Measurements from ENCODE around the gene AFF3. TPM values are rescaled to one million over a fixed set of nuclear protein-coding genes. Genes with fewer than 3 reads are reported as not detected.
"Not testable (repeated sequence)": the region's sequence is repeated elsewhere in the genome, so short reads cannot be mapped to it uniquely, and the experiment has no call there.

The AFF3 gene
- total RNA-seq, 1 donor from 2014 or later: 7.3 TPM

DNA sequence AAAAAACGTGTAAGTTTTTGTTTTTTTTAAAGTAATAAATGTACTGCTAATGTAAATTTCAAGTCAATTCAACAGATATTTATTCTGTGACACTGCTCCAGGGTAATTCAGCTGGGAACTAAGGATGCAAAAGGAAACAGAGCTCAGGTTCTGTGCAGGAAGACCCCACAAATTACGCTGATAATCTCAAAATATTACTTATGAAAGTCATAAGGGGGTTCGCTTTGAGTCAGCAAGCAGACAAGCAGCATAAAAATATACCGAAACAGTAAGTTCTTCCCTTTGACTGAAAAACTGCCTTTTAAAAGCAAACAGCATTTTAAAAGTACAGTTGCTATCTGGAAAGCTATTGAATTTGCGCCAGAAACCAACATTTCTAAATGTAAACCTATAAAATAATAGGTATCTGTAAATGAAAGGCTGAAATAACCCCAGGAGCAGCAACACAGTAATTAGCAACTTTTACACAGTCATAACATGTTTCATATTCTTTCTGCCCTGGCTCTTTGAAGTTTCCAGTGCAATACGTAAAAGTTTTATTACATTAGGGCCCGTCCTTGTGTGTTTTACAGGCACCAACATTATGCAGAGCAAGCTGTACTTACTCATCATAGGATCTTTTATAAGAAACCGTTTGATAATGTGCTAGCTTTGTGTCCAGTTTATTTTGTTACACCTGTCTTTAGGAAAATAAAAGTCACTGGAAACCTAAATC is 39.8 kb downstream of the AFF3 start:
- peak overlapping the region; percentile 59 for H3K4me3 Mint-ChIP-seq (ENCODE audit: low read depth)
- not testable (repeated sequence) for H3K9me3 Mint-ChIP-seq (ENCODE audit: low read depth); H3K36me3 Mint-ChIP-seq (ENCODE audit: insufficient read depth); H3K27ac Mint-ChIP-seq; DNase-seq (ENCODE audit: low spot score, unreplicated experiment)
- H3K4me1 Mint-ChIP-seq (ENCODE audit: low read depth): peaks cover 17% of the 10 kb centered on the region
- peaks cover 26% of the 10 kb centered on the region for H3K27me3 Mint-ChIP-seq

DNA sequence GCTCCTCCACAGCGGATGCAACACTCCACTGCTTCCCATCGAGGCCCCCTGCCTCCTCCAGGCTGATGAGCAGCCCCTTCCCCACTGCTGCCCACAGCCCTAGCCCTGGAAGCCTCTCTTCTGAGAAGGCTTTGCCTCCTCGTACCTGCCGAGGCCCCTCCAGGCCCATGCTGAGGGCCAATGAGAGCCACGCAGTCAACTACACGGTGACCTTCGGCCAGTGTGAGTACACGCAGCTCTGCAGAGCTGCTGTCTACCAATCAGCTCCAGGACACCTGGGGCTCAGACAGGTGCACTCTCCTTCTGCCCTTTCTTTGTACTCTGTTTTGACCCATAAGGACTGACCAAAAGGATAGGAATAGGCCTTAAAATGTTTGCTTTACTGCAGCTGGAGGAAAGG is 43.5 kb downstream of the AFF3 start:
- H3K4me1 Mint-ChIP-seq (ENCODE audit: low read depth); H3K36me3 Mint-ChIP-seq (ENCODE audit: insufficient read depth); H3K27ac Mint-ChIP-seq; H3K4me3 Mint-ChIP-seq (ENCODE audit: low read depth); H3K9me3 Mint-ChIP-seq (ENCODE audit: low read depth); DNase-seq (ENCODE audit: low spot score, unreplicated experiment): not testable (repeated sequence)
- H3K27me3 Mint-ChIP-seq: peaks cover 11% of the 10 kb centered on the region

- not testable (repeated sequence) for H3K27me3 Mint-ChIP-seq; H3K4me1 Mint-ChIP-seq (ENCODE audit: low read depth); H3K36me3 Mint-ChIP-seq (ENCODE audit: insufficient read depth); H3K27ac Mint-ChIP-seq; DNase-seq (ENCODE audit: low spot score, unreplicated experiment); H3K4me3 Mint-ChIP-seq (ENCODE audit: low read depth); H3K9me3 Mint-ChIP-seq (ENCODE audit: low read depth)
Measured at GRCh38 chr2:100097611-100098294, 44.6 kb downstream of the AFF3 start.

- not testable (repeated sequence) for H3K4me3 Mint-ChIP-seq (ENCODE audit: low read depth); H3K4me1 Mint-ChIP-seq (ENCODE audit: low read depth); DNase-seq (ENCODE audit: low spot score, unreplicated experiment); H3K9me3 Mint-ChIP-seq (ENCODE audit: low read depth); H3K27ac Mint-ChIP-seq; H3K27me3 Mint-ChIP-seq; H3K36me3 Mint-ChIP-seq (ENCODE audit: insufficient read depth)
Measured at GRCh38 chr2:100095845-100096244, 46.5 kb downstream of the AFF3 start.

GRCh38 chr2:100091807-100092206 is 50.6 kb downstream of the AFF3 start:
- not testable (repeated sequence) for DNase-seq (ENCODE audit: low spot score, unreplicated experiment); H3K4me3 Mint-ChIP-seq (ENCODE audit: low read depth); H3K27me3 Mint-ChIP-seq; H3K36me3 Mint-ChIP-seq (ENCODE audit: insufficient read depth); H3K4me1 Mint-ChIP-seq (ENCODE audit: low read depth); H3K27ac Mint-ChIP-seq; H3K9me3 Mint-ChIP-seq (ENCODE audit: low read depth)

- H3K27me3 Mint-ChIP-seq; H3K36me3 Mint-ChIP-seq (ENCODE audit: insufficient read depth); H3K9me3 Mint-ChIP-seq (ENCODE audit: low read depth); H3K27ac Mint-ChIP-seq; H3K4me3 Mint-ChIP-seq (ENCODE audit: low read depth); DNase-seq (ENCODE audit: low spot score, unreplicated experiment); H3K4me1 Mint-ChIP-seq (ENCODE audit: low read depth): not testable (repeated sequence)
Measured at GRCh38 chr2:100085744-100086143, 56.6 kb downstream of the AFF3 start.

- not testable (repeated sequence) for H3K36me3 Mint-ChIP-seq (ENCODE audit: insufficient read depth); H3K4me1 Mint-ChIP-seq (ENCODE audit: low read depth); DNase-seq (ENCODE audit: low spot score, unreplicated experiment); H3K4me3 Mint-ChIP-seq (ENCODE audit: low read depth); H3K9me3 Mint-ChIP-seq (ENCODE audit: low read depth); H3K27me3 Mint-ChIP-seq
- H3K27ac Mint-ChIP-seq: peak overlapping the region; percentile 30
Measured at GRCh38 chr2:100083421-100084216, 58.8 kb downstream of the AFF3 start.

- H3K4me1 Mint-ChIP-seq (ENCODE audit: low read depth); H3K36me3 Mint-ChIP-seq (ENCODE audit: insufficient read depth); H3K4me3 Mint-ChIP-seq (ENCODE audit: low read depth); DNase-seq (ENCODE audit: low spot score, unreplicated experiment); H3K27ac Mint-ChIP-seq; H3K9me3 Mint-ChIP-seq (ENCODE audit: low read depth); H3K27me3 Mint-ChIP-seq: not testable (repeated sequence)
Measured at GRCh38 chr2:100082302-100082978, 60.0 kb downstream of the AFF3 start.

GRCh38 chr2:100077935-100078334 is 64.5 kb downstream of the AFF3 start:
- no peak overlapping the region for H3K27ac Mint-ChIP-seq
- H3K27me3 Mint-ChIP-seq: peaks cover 13% of the 10 kb centered on the region
- H3K4me1 Mint-ChIP-seq (ENCODE audit: low read depth): peaks cover 3% of the 10 kb centered on the region
- H3K36me3 Mint-ChIP-seq (ENCODE audit: insufficient read depth): no peaks in the 10 kb centered on the region
- no peak for TF ChIP-seq CTCF (IDR thresholded peaks at IDR 0.05; ENCODE audit: unreplicated experiment)
- no peak for DNase-seq (ENCODE audit: low spot score, unreplicated experiment)
- no peak overlapping the region for H3K4me3 Mint-ChIP-seq (ENCODE audit: low read depth)
- H3K9me3 Mint-ChIP-seq (ENCODE audit: low read depth): no peaks in the 10 kb centered on the region

All from progenitor cell of endocrine pancreas (in vitro differentiated cells).